ENCODE results near the gene DTNB.

DNA sequence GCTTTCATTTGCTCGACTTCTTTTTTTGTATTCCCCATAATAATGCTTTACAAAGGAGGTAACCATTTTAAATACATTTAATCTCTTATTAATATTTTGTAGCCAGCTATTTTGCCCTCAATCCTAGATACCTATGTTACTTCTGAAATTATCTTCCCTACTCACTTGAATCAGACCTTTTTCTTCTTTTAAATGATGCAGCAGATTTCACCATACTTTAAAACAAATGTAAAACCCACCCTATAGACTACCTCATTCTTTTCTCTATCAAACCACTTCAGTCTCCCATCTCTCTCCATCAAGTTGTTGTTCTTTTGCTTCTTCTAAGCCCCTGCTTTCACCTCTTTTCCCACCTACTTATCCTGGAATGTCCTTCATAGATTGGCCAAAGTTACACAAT, 180.2 kb downstream of the DTNB start:
- TF ChIP-seq POLR2AphosphoS5 (IDR thresholded peaks at IDR 0.05; ENCODE audit: low read depth), result no peak
- TF ChIP-seq, protein P1, sequence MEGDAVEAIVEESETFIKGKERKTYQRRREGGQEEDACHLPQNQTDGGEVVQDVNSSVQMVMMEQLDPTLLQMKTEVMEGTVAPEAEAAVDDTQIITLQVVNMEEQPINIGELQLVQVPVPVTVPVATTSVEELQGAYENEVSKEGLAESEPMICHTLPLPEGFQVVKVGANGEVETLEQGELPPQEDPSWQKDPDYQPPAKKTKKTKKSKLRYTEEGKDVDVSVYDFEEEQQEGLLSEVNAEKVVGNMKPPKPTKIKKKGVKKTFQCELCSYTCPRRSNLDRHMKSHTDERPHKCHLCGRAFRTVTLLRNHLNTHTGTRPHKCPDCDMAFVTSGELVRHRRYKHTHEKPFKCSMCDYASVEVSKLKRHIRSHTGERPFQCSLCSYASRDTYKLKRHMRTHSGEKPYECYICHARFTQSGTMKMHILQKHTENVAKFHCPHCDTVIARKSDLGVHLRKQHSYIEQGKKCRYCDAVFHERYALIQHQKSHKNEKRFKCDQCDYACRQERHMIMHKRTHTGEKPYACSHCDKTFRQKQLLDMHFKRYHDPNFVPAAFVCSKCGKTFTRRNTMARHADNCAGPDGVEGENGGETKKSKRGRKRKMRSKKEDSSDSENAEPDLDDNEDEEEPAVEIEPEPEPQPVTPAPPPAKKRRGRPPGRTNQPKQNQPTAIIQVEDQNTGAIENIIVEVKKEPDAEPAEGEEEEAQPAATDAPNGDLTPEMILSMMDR (IDR thresholded peaks at IDR 0.05; ENCODE audit: insufficient read depth, low read length), result no peak
- TF ChIP-seq, protein P2, sequence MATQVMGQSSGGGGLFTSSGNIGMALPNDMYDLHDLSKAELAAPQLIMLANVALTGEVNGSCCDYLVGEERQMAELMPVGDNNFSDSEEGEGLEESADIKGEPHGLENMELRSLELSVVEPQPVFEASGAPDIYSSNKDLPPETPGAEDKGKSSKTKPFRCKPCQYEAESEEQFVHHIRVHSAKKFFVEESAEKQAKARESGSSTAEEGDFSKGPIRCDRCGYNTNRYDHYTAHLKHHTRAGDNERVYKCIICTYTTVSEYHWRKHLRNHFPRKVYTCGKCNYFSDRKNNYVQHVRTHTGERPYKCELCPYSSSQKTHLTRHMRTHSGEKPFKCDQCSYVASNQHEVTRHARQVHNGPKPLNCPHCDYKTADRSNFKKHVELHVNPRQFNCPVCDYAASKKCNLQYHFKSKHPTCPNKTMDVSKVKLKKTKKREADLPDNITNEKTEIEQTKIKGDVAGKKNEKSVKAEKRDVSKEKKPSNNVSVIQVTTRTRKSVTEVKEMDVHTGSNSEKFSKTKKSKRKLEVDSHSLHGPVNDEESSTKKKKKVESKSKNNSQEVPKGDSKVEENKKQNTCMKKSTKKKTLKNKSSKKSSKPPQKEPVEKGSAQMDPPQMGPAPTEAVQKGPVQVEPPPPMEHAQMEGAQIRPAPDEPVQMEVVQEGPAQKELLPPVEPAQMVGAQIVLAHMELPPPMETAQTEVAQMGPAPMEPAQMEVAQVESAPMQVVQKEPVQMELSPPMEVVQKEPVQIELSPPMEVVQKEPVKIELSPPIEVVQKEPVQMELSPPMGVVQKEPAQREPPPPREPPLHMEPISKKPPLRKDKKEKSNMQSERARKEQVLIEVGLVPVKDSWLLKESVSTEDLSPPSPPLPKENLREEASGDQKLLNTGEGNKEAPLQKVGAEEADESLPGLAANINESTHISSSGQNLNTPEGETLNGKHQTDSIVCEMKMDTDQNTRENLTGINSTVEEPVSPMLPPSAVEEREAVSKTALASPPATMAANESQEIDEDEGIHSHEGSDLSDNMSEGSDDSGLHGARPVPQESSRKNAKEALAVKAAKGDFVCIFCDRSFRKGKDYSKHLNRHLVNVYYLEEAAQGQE (IDR thresholded peaks at IDR 0.05; ENCODE audit: insufficient replicate concordance, low read depth), result no peak
